Coronary artery (tissue), 2 donors: ENCODE data around the gene DSCAM.

Experiments
- DNase-seq: peaks from one replicate; pipeline ENCODE4 v3.0.0-alpha.2; 2017; ENCODE audit warnings: low spot score
- H3K27ac ChIP-seq, 2 donors: fragments of 200-600 bp; sonication (generic); one replicate each; pipeline ENCODE4 v1.5.1; 2016 to 2019
- H3K4me3 ChIP-seq: fragments of 200-600 bp; sonication (generic); 2 replicates; pipeline ENCODE4 v1.5.1; 2016; ENCODE audit warnings: mild to moderate bottlenecking, moderate library complexity
- CTCF ChIP-seq: fragments of 200-600 bp; sonication (generic); IDR thresholded peaks from one replicate; pipeline ENCODE4 v1.5.1; 2019; ENCODE audit warnings: antibody characterized with exemption

DSCAM gene

DNA sequence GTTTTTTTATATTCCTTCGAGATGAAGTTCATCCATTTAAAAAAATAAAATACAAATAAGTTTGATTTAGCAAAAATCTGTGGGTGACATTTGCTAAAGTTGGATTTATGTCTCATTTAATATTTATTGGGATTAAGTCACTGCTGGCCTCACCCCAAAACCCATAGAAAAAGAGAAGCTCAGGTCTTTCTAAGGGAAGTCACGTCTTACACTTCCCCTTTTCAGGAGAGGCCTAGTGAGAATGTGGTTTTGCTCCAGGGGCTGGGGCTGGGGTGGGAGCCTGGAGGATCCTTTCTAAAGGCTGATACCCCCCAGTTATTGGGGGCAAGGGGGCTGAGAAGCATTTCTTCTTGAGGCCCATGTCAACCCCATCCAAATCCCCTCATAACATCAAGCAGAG, 300.3 kb downstream of the DSCAM start:
- no peak for TF ChIP-seq CTCF

GRCh38 chr21:40540216-40540615, 306.7 kb downstream of the DSCAM start:
- Histone ChIP-seq H3K4me3 (no peak overlapping the region), H3K27ac (no peak overlapping the region)
- no peak for DNase-seq
- TF ChIP-seq CTCF, result no peak

More for the DNA sequence above, 300.3 kb downstream of the DSCAM start:
- H3K4me3 ChIP-seq, result no peak overlapping the region
- no peak overlapping the region for H3K27ac ChIP-seq
- DNase-seq, result no peak

- no peak overlapping the region for H3K4me3 ChIP-seq
- H3K27ac ChIP-seq, result no peak overlapping the region
- no peak for DNase-seq
- TF ChIP-seq CTCF, result no peak
Measured at GRCh38 chr21:40534886-40535285, 312.1 kb downstream of the DSCAM start.

DNA sequence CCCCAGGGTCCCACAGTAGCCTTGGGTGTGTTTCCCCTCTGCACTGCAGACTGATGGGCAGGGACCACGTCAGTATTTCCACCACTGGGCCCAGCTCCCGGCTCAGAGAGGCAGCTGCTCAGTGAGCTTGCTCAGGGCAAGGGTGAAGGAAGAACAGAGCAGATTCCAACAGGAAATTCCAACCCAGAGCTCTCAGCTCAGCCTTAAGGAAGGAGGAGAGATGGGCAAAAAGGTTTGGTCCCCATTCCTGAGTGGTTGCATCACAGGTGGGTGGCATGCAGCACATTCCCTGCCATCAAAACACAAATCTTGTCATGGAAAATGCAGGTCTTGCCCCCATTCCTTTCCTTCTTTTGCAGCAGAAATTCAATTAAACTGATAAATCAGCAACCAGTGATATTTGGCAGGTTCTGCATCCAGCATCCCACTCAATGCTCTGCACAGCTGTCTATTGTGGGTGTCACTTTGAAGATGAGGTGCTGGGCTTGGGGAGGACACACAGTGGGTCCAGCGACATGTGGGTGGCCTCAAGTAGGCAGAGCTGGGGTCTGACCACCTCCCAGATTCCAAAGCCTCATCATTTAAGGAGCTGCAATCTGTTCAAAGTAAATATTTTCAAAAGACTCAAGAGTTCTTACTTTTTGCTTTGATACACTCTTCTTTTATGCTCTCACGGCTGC, 315.4 kb downstream of the DSCAM start:
- no peak for TF ChIP-seq CTCF
- no peak for DNase-seq
- no peak overlapping the region for H3K27ac ChIP-seq
- H3K4me3 ChIP-seq, result no peak overlapping the region

GRCh38 chr21:40531016-40531415, 315.9 kb downstream of the DSCAM start:
- H3K4me3 ChIP-seq, result no peak overlapping the region
- DNase-seq, result no peak
- no peak overlapping the region for H3K27ac ChIP-seq
- no peak for TF ChIP-seq CTCF

- no peak overlapping the region for H3K27ac ChIP-seq
- no peak overlapping the region for H3K4me3 ChIP-seq
- no peak for TF ChIP-seq CTCF
- DNase-seq, result no peak
Measured at GRCh38 chr21:40517646-40518045, 329.3 kb downstream of the DSCAM start.

DNA sequence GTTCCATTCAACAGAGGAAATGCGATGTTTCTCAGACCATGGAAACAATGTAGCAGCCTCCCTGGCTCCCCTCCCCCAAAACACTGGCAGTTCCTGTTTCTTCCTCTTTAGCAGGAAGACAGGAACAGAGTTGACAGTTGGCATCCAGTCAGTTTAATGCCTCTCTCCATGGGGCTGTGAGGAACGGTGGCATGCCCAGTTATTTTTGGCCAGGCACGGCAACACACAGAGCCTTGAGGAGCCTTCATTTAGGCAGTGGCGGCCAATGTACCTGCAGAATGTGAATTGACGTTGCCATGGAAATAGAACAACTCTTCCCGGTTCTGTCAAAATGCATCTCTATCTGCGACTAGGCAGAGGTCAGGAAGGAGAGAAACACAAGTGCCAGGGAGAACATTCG, 330.6 kb downstream of the DSCAM start:
- no peak for DNase-seq
- no peak overlapping the region for H3K4me3 ChIP-seq
- no peak for TF ChIP-seq CTCF
- no peak overlapping the region for H3K27ac ChIP-seq
